ENCODE measurements around the gene TAB2.
"Not testable (repeated sequence)": the region's sequence is repeated elsewhere in the genome, so short reads cannot be mapped to it uniquely, and the experiment has no call there.

Gene TAB2

DNA sequence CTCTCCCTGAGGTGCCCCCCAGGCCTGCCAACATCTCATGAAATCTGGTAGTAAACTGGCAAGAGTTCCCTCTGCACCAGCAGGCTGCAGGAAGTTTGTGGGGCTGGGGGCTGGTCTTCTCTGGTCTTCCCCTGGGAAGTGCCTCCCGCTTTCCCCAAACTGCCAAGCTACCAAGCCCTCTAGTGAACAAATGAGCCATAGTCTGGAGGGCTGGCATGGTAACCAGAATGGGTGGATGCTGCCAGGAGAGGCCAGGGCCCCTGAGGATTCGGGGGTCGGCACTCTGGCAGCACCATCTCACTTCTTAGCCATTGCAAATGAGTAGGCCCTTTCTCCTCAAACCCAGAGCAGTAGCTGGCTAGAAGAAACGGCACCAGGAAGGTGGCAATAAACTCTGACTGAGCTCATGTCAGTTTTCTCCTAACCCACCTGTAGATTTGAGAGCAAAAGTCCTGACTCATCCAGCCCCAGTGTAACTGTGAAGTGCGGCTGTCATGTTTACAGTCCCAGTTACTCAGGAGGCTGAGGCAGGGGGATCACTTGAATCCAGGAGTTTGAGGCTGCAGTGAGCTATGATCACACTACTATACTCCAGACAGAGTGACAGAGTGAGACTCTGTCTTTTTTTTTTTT is 131.4 kb downstream of the TAB2 start:
- DNase-seq: no peak

DNA sequence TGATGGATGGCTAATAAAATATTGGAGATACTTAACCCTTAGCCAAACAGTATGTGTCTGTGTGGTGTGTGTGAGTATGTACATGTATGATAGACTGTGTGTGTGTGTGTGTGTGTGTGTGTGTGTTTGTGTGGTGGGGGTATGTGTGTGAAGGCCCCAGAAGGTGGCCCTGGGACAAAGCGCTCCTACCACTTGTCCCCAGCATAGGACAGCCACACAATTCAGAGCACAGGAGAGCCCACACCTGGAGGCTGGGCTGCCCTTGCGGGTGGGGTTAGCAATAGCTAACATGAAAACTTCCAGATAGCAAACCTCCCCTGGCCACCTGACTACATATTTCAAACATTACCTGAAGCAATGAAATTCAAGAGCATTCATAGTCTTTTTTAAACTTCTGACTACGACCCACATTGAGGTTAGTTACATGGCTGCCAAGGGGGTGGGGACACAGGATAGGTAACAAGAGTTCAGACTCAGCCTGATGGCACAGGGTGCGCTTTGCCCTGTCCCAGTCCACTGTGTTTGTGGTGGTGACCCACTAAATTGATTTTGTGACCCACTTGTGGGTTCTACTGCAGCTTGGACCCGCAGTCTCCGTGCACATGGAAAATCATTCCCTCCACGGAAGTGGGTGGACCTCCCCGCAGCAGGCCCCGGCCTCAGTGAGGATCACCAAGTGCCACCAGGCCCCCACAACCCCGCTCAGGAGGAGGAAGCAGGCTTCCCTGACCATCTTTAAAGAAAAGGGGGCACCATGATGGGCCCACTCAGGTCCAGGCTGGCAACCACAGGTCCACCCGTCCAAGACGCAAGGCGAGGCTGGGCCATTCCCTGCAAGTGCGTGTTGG is 132.5 kb downstream of the TAB2 start:
- no peak for DNase-seq

DNA sequence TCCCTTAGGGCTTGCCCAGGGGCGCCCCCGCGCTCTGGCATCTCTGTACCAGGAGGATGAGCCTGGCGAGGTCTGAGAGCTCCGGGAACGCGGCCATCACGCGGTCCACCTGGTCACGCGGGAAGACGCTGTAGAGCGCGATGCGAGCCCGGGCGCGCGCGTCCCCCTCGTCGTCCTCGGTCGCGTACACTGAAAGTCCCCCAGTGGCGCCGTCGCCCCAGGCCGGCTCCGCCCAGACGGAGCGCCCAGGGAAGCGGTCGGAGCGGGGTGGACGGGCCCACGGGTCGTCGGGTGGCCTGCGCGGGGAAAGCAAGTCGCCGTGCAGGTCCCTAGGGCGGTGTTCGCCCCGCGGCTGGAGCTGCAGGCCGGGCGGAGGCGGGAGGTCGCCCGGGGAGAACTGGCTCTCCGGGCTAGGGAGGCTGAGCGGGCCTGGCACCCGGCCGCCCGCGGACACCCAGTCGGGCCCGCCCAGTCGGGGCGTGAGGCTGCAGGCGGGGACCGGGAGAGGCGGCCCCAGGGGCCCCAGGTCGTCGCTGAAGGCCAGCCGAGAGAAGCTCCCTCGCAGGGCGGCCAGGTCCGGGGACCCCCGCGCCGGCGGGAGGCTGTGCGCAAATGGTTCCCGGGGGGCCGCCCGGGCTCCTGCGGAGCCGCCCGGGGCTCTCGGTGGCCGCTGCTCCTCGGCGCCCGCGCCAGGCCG is 133.3 kb downstream of the TAB2 start:
- no peak for DNase-seq

DNA sequence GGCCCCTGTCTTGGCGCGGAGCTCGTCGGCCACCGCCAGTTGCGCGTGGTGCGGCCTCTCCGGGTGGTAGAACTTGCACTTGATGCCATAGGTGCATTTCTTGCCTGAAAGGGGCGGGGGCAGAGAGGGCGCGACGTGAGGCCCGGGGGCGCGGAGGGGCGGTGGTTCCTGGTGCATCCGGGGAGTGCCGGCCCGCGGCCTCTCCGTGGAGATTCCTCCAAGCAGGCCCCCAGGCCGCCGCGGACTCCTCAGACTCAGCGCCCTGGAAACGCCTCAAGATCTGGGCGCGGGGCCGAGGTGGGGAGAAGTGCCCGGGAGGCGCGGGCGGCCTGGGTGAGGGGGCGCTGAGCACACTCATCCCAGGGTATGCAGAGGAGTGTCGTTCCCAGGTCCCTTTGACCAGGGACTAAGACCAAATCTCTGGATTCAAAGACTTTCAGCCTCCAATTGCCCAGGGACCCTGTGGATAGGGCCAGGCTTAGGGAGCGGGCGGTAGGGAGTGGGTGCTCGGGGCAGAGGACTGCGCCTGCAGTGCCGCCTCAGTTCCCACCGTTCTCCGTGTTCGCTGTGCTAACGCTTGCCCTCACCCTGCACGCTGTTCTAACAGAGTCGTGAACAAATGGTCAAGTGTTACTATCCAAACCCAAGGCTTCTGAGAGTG is 134.0 kb downstream of the TAB2 start:
- no peak for DNase-seq

DNA sequence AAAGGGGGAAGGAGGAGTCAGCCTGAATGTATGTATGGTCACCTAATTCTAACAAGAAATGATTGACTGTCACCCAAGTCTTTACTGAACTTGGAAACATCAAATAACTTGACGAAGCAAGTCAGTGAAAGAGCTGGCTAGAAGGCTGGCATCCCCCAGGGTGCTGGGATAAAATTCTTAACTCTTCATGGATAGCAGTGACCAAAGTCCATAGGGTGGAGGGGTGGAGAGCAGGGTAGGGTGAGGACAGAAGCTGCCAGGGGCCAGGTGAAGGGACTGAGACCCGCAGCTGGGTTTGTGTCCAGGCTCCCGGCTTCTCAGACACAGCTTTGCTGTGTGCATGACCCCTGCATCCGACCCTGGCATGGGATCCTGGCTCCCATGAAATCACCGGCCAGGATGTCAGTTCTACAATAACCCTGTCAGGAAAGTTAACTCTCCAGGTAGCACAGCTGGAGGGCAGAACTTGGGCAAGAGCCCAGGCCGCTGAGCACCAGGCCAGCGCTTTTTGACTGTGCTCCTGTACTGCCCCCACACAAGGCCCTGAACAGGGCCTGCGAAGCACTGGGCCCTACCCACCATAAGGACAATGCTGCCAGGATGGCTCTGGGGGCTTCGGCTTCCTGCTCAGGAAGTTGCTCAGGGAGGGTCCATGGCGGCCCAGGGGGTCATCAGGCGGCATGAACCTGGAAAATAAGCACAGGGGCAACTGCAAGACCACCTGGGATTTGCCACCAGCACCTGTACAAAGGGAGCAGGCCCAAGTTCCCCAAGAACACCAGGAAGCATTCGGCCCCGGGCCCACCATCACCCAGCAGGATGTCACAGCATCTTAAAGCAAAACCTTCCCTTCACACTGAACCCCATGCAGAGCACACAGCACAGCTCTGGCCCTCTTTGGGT is 134.8 kb downstream of the TAB2 start:
- DNase-seq: no peak

DNA sequence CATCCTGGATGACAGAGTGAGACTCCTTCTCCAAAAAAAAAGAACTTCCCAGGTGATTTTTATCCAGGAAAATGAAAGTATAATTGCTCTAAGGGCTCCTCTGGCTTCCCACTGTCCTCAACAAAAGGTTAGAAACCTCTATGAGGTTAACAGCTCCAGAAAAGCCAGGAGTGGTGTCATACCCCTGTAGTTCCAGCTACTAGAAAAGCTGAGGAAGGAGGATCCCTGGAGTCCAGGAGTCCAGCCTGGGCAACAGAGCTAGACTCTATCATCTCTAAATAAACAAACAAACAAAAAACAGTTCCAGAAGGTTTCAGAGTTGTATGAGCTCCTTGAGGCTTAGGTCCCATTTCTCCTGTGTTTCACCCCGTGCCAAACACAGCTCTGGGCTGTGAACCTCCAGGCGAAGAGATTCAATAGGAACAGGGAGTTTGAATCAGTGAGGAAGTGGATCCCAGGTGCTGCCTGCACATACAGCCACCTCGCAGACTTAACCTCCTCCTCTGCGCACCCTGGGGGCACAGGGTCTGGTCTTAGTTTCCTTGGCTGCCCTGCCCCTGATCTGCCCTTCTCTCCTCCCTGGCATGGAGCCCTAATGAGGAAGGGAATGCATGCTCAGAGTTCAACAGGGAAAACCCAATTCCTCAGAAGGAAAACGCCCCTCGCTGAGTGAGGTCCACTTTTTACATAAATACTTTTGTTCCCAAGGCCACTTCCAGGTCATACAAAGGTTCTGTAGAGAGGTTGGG is 136.3 kb downstream of the TAB2 start:
- no peak for DNase-seq

DNA sequence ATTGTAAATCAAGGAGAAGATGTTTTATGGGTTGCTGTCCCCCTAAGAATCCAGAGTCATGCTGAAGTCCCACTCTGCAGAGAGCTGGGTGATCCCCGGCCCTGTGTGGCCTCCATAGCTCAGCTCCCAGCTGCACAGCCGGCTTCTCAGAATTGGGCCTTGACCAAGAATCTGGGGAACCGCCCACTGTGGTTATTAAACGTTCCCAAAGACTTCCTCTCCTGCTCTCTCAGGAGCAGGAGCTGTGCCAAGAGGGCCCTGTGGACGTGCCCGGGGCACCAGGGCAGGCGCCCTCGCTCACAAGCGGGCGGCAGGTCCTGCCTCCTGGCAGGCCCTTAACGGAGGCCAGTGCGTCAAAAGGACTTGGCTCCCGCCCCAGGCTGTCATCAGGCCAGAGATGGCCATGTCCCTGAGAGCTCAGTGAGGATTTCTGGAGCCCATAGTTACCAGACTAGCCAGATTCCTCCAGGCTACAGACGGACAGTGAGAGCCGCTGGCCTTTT is 136.9 kb downstream of the TAB2 start:
- DNase-seq: no peak

DNA sequence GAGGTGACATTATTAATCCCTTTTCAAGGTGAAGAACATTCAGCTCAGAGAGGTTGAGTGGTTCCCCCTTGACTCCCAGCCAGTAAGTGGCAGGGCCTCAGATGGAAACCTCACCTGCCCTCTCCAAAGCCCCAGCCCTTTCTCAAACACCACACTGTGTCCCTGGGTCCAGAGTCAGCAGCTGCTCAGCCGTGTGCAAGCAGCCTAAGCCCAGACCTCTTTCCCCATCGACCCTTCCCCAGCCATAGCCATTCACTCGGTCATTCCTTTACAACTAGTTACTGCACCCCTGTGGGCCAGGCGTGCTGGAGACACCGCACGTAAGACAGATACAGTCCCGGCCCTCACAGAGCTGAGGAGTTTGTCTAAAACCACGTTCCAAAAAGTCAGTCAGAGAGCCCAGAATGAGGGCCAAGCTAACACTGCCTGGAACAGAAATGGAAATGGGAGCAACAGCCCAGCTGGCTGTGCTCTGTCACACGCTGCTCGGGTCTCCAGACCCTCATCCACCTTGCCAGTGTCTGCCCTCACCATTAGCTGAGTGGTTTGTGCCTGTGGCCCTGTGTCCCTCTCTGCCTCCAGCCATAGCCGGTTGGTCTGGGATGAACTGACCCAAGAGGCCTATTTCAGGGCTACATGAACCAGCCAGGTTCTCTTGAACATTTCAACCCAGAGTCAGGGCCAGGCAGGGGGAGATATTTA is 137.7 kb downstream of the TAB2 start:
- DNase-seq: no peak

DNA sequence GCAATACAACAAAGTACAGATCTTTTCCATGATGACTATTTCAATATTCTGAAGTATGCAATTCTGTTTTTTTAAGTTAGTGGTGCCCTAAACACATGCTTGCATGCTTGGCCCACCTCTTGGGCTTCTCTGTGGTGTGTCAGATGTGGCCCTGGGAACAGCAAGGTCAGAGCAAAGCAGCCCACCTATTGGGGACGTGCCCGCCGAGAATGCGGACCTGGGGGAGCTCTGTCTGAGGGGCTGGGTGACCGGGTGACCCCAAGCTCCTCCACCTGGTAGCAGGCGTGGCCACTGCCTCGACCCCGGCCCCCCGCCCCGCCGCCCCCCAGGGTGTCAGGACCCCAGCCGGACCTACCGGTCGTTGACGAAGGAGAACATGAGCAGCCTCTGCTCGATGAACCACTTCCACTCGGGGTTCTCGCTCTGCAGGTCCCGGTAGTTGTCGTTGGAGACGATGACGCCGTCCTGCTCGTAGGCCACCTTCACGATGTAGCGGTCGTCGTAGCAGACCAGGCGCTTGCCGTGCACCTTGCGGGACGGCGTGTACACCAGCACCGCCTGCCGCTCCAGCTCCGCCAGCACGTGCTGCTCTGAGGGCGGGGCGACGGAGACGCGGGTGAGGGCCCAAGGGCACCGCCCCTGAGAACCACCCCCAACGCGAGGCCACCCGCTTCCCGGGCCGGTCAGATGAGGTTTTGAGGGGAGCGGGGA is 139.0 kb downstream of the TAB2 start:
- no peak for DNase-seq

DNA sequence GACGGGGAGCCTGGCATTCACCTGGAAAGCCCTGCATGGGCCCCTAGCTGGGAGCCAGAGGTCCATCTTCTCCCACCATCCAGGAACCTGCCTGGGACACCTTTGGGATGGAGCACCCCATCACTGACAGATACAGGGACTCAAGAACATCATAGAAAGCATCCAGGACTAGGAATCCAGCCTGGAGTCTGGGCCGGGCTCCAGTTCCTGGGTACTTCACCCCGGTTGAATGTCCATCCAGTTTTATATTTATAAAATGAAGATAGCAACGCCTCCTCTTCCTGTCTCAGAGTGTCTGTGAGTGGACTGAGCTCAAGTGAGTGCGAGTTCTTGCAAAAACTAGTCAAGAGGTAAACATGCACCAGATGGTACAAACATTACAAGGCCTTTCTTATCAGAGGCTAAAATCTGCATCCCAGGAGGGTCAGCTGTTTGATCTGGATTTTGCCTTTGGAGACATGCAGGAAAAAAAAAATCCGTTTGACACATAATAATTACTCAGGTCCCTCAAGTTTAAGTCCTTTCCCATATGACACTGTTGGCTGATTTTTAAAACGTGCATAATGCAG is 139.9 kb downstream of the TAB2 start:
- DNase-seq: no peak

DNA sequence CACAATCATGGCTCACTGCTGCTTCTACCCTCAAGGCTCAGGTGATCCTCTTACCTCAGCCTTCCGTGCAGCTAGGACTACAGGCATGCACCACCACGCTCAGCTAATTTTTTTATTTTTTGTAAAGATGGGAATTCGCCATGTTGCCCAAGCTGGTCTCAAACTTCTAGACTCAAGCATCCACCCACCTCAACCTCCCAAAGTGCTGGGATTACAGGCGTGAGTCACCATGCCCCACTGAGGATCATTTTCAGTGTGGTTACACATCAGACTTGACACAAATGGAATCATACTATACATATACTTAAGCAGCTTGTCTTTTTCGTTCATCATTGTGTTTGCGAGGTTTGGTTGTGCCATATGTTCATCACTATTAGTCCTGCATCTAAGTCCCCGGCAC is 140.7 kb downstream of the TAB2 start:
- no peak for DNase-seq

DNA sequence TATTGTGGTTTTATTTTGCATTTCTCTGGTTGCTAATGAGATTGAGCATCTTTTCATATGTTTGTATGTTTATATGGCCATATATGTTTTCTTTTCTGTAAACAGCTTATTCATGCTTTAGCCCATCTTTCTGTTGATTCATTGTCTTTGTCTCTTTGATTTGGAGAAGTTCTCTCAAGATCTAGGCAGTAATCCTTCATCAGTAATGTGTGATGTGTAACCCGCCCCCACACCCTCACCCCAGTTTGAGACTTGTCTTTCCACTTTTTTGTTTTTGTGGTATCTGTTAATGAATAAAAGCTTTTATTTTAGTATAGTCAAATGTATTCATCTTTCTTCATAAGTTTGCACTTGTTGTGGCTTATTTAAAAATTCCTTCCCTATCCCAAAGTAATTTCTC is 141.3 kb downstream of the TAB2 start:
- DNase-seq: no peak

DNA sequence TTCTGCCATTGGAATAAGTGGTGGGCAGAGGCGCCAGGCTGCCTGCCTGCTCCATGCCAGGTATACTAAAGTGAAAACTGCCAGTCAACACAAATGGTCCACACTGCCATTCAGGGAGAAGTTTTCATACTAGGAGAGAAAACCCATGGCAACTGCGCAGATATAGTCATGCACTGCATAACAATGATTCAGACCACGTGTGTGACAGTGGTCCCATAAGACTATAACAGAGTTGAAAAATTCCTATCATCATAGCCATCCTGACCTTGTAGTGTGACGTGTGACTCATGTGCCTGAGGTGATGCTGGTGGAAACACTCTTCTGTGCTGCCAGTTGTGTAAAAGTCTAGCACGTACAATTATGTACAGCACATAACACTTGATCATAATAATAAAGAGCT is 142.2 kb downstream of the TAB2 start:
- no peak for DNase-seq

DNA sequence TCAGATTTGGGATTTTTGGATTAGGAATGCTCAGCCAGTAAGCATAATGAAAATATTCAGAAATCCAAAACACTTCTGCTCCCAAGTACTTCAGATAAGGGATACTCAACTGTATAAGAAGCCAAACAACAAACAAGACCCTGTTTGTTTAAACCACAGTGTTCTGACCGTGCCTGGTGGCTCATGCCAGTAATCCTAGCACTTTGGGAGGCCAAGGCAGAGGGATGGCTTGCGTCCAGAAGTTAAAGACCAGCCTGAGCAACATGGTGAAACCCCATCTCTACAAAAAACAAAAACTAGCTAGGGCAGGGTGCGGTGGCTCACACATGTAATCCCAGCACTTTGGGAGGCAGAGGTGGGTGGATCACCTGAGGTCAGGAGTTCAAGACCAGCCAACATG is 142.7 kb downstream of the TAB2 start:
- DNase-seq: not testable (repeated sequence)
